K562 (cell line): Measurements from ENCODE around the gene MLYCD. TPM values are rescaled to one million over a fixed set of nuclear protein-coding genes. Genes with fewer than 3 reads are reported as not detected.
A peak's percentile ranks its signal among the peaks of the same experiment; 100 is the strongest.

Experiments used
- C11orf30 ChIP-seq: fragments of 450-650 bp; IDR thresholded peaks from 2 replicates; pipeline ENCODE4 v1.6.1; 2016; ENCODE audit warnings: low read depth, mild to moderate bottlenecking
- CBX2 ChIP-seq: fragments of 200-600 bp; sonication (generic); IDR thresholded peaks from one replicate; pipeline ENCODE4 v1.6.1; 2012; ENCODE audit warnings: mild to moderate bottlenecking, low read length, inconsistent platforms; ENCODE audit not compliant: insufficient read depth, poor library complexity, severe bottlenecking
- CHD2 ChIP-seq: IDR thresholded peaks from 2 replicates; pipeline ENCODE4 v1.6.1; 2011; ENCODE audit warnings: low read depth, low read length
- DDX20 ChIP-seq: fragments of 450-650 bp; IDR thresholded peaks from 2 replicates; pipeline ENCODE4 v1.6.1; 2016; ENCODE audit warnings: missing genetic modification characterization, low read depth, mild to moderate bottlenecking, missing compliant biosample characterization, moderate library complexity
- DIDO1 ChIP-seq: fragments of 450-650 bp; IDR thresholded peaks from 2 replicates; pipeline ENCODE4 v1.6.1; 2016; ENCODE audit warnings: low read depth, missing biosample characterization, missing genetic modification characterization
- ETV5 ChIP-seq: sonication (generic); formaldehyde crosslinking; IDR thresholded peaks from 2 replicates; pipeline ENCODE4 v1.4.0; 2020; ENCODE audit warnings: low read depth, mild to moderate bottlenecking, missing genetic modification reagents
- HBP1 ChIP-seq: fragments of 450-650 bp; formaldehyde crosslinking; IDR thresholded peaks from 2 replicates; pipeline ENCODE4 v1.4.0; 2022; ENCODE audit warnings: missing genetic modification characterization
- HOMEZ ChIP-seq: fragments of 250-450 bp; sonication (Bioruptor Pico); IDR thresholded peaks from 2 replicates; pipeline ENCODE4 v1.4.0; 2020; ENCODE audit warnings: mild to moderate bottlenecking, moderate library complexity
- HSF4 ChIP-seq: fragments of 250-450 bp; sonication (Bioruptor Pico); IDR thresholded peaks from 2 replicates; pipeline ENCODE4 v2.1.2; 2022; ENCODE audit warnings: mild to moderate bottlenecking, moderate library complexity, borderline replicate concordance
- LEF1 ChIP-seq: fragments of 450-650 bp; IDR thresholded peaks from 2 replicates; pipeline ENCODE4 v1.6.1; 2016; ENCODE audit warnings: mild to moderate bottlenecking
- MCM5 ChIP-seq: fragments of 450-650 bp; IDR thresholded peaks from 2 replicates; pipeline ENCODE4 v1.6.1; 2016; ENCODE audit warnings: low read depth
- MED1 ChIP-seq: sonication (generic); formaldehyde crosslinking; IDR thresholded peaks from 2 replicates; pipeline ENCODE4 v1.8.1; 2023; ENCODE audit warnings: missing genetic modification reagents, borderline replicate concordance
- MTA2 ChIP-seq: fragments of 450-650 bp; IDR thresholded peaks from 2 replicates; pipeline ENCODE4 v1.6.1; 2016; ENCODE audit warnings: low read depth
- NR2C1 ChIP-seq, 2 experiments: fragments of 450-650 bp; IDR thresholded peaks; 2 replicates each; pipeline ENCODE4 v1.6.1; 2017; ENCODE audit warnings: mild to moderate bottlenecking in 2 of 2, antibody characterized with exemption in 1 of 2, inconsistent platforms in 1 of 2, missing compliant biosample characterization in 1 of 2, missing genetic modification characterization in 1 of 2
- PTTG1 ChIP-seq: fragments of 450-650 bp; IDR thresholded peaks from 2 replicates; pipeline ENCODE4 v1.6.1; 2016; ENCODE audit warnings: low read depth, mild to moderate bottlenecking, missing genetic modification characterization, missing compliant biosample characterization
- ZNF12 ChIP-seq: sonication (generic); formaldehyde crosslinking; IDR thresholded peaks from 2 replicates; pipeline ENCODE4 v1.4.0; 2020; ENCODE audit warnings: mild to moderate bottlenecking, missing genetic modification reagents
- polyA plus RNA-seq, 8 experiments: library from polyadenylated mRNA; depleted of rRNA in 4 of 8; stranded (reverse) in 5 of 8; unstranded in 3 of 8; fragments of >200 nt; fragmentation: Nextera tagmentation in 2 of 8; fragmentation: Illumina TruSeq in 1 of 8; extraction: Ambion mirVana in 2 of 8; extraction: Trizol in 1 of 8; gene quantifications; 2 replicates each; pipeline versions ENCODE4 v1.2.1 to v1.2.3, GENCODE V29; 2011 to 2014; ENCODE audit warnings: inconsistent platforms in 1 of 8, missing spikeins in 1 of 8
- total RNA-seq, 7 experiments: library from RNA; depleted of rRNA in 6 of 7; stranded (reverse); fragments of >200 nt in 6 of 7; fragmentation: Illumina TruSeq in 2 of 7; extraction: Trizol in 2 of 7; gene quantifications; 2 replicates each; pipeline versions ENCODE4 v1.2.1 to v1.2.3, GENCODE V29; 2011 to 2021; ENCODE audit warnings: low replicate concordance in 1 of 7
- TF ChIP-seq, protein P1 (sequence below): sonication (generic); formaldehyde crosslinking; IDR thresholded peaks from 2 replicates; pipeline ENCODE4 v1.8.1; 2023; ENCODE audit warnings: missing genetic modification reagents, mild to moderate bottlenecking, borderline replicate concordance
- TF ChIP-seq, protein P2 (sequence below): sonication (generic); formaldehyde crosslinking; IDR thresholded peaks from 2 replicates; pipeline ENCODE4 v1.9.0; 2022; ENCODE audit warnings: mild to moderate bottlenecking, missing genetic modification reagents

The MLYCD gene
- total and polyA plus RNA-seq, 9 of the 15 experiments (the other 6 are each of a cell fraction or from before 2014, with no cell fraction given): 0.15 to 2.0 (median 1.0) TPM

DNA sequence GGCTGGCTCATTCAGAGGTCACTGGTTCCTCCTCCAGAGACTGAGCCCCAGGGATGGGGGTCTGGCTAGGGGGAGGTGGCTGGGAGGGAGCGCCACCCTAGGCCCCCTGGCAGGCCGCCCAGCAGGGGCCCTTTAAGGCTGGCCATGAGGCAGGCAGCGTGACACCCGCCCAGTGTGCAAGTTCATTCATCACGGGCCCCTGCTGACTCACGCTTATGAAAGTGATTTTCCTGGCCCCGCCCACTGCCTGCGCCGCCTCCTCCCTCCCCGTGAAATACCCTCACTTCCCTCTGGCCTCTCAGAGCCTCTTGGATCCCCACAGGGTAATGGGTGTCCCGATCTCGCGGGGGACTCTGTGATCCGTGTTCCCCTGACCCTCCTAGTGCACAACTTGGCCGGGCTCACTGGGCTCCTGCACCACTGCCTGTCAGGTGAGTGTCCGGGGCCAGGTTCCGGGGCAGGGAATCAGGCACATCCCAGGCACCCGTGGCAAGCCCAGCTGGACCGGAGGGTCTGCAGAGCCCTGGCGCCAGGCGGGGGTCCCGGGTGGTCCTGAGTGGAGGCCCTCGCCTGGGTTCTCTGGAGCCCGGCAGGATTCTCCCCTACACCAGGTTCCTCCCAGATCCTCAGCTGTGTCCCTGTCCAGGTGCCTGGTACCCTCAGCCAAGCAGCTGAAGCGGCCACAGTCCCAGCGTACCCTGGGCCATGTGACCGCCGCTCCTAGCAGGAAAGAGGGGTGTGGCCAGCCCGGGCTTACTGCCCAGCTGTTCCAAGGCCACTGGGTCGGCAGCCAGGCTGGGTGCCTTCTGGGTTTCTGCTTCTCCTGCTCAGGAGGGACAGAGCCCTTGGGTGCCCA is 54.3 kb downstream of the MLYCD start, which contains the start of gene OSGIN1 (continued):
- TF ChIP-seq C11orf30 (peak; percentile 97), ETV5 (CRISPR knock-in tag) (0 out of 2 replicates have a peak, but pooled peaks have one; percentile 6), DDX20 (no peak), LEF1 (peak; percentile 54; the same call in 1 of the 2 replicates), HBP1 (no peak), MCM5 (no peak), DIDO1 (tag) (no peak), MTA2 (no peak), MED1 (CRISPR knock-in tag) (no peak), ZNF12 (CRISPR knock-in tag) (no peak), PTTG1 (tag) (no peak), HOMEZ (CRISPR knock-in tag) (no peak), HSF4 (no peak), NR2C1 (IDR thresholded peaks at IDR 0.05) (no peak), NR2C1 (tag; IDR thresholded peaks at IDR 0.05) (no peak), CBX2 (no peak), CHD2 (no peak)
- TF ChIP-seq, protein P1, sequence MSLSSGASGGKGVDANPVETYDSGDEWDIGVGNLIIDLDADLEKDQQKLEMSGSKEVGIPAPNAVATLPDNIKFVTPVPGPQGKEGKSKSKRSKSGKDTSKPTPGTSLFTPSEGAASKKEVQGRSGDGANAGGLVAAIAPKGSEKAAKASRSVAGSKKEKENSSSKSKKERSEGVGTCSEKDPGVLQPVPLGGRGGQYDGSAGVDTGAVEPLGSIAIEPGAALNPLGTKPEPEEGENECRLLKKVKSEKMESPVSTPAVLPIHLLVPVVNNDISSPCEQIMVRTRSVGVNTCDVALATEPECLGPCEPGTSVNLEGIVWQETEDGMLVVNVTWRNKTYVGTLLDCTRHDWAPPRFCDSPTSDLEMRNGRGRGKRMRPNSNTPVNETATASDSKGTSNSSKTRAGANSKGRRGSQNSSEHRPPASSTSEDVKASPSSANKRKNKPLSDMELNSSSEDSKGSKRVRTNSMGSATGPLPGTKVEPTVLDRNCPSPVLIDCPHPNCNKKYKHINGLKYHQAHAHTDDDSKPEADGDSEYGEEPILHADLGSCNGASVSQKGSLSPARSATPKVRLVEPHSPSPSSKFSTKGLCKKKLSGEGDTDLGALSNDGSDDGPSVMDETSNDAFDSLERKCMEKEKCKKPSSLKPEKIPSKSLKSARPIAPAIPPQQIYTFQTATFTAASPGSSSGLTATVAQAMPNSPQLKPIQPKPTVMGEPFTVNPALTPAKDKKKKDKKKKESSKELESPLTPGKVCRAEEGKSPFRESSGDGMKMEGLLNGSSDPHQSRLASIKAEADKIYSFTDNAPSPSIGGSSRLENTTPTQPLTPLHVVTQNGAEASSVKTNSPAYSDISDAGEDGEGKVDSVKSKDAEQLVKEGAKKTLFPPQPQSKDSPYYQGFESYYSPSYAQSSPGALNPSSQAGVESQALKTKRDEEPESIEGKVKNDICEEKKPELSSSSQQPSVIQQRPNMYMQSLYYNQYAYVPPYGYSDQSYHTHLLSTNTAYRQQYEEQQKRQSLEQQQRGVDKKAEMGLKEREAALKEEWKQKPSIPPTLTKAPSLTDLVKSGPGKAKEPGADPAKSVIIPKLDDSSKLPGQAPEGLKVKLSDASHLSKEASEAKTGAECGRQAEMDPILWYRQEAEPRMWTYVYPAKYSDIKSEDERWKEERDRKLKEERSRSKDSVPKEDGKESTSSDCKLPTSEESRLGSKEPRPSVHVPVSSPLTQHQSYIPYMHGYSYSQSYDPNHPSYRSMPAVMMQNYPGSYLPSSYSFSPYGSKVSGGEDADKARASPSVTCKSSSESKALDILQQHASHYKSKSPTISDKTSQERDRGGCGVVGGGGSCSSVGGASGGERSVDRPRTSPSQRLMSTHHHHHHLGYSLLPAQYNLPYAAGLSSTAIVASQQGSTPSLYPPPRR: no peak
- TF ChIP-seq, protein P2, sequence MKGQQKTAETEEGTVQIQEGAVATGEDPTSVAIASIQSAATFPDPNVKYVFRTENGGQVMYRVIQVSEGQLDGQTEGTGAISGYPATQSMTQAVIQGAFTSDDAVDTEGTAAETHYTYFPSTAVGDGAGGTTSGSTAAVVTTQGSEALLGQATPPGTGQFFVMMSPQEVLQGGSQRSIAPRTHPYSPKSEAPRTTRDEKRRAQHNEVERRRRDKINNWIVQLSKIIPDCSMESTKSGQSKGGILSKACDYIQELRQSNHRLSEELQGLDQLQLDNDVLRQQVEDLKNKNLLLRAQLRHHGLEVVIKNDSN: peak; percentile 67
